GM21423 (cell line): Measurements from ENCODE around the gene ERG.

Experiments used
- ATAC-seq: cut with Tn5 transposase; IDR thresholded peaks from one replicate; pipeline ENCODE4 v1.9.1; 2021; ENCODE audit warnings: mild to moderate bottlenecking, moderate library complexity; ENCODE audit not compliant: unreplicated experiment

ERG gene

DNA sequence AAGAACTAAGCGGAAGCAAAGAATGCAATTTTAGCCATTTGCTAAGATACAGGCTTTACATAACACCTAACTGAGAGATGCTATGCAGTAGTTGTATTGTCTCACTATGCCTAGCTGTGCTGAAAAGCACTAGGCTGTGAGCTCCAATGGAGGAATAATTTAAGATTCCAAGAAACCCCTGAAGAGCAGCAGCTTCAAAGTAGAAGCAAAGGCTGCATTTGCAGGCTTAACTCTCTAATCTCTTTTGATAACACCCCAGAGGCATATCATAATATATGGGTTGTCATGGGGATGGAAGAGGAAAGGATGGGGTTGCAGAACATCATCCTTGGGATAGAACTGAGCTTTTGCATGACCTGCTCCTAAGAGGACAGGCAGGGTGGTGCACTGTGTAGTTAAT lies 102.0 kb downstream of the ERG start:
- ATAC-seq, result no peak

DNA sequence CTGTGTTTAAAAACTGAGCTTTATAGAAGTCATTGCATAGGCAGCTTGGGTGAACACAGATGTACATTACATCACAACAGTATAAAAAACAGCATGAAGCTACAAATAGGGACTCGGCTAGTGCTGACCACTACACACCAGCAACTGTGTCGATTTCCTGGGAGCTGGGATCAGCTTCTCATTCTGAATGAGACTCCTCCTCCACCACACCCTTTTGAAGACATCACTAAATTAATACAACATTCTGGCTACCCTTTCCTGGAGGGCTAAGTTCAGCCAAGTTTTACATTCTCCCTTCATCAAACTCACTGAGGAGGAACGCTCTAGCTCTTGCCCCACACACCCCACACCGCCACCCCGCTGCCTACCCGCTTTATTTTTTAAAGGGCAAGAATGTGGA lies 102.7 kb downstream of the ERG start:
- no peak for ATAC-seq

DNA sequence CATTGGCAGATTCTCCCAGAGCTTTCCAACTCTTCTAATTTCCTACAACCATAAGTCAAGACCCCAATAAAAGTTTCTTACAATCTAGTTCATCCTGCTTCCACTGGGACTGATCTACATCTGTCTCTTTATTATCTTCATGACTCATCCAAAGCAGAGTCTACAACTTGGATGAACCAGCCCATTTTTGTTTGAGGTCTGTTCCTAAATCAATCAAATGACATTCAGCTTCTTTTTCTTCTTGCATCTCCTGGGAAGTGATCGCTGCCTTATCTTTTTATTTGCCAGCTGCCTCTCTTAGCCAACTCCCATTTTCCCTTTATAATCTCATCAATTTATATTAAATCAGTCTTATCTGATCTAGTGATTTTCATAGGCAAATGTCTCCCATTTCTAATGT lies 105.6 kb downstream of the ERG start:
- no peak for ATAC-seq

DNA sequence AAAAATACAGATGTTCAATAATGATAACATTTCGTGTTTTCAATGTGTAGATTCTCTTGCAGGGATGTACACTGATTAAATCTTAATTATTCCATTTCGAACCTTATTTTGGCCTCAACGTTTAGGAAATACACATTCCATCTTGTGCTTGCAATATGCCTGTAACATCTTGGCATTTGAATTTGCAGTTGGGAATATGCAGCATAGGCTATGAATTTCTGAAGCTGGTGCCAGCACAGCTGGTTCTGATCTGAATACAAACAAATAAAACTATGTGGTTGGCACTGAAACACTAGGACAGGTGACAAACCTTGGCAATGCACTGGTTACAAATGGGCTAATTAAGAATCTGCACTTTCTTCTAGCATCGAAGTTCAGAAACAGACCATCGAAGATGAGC lies 108.4 kb downstream of the ERG start:
- no peak for ATAC-seq

DNA sequence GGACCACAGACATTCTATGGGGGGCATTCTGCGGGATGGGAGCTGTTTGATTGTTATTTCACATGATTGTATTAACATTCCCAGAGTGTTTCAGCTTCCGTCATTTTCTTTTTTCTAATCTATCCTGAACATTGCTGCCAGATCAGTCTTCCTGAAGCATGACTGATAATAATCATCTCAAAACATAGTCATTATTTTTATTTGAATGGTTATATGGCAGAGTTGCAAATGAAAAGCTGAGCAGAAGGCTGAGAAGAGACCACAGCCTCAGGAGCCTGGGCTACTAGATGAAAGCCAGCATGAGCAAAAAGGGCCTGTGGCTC lies 109.0 kb downstream of the ERG start:
- ATAC-seq, result no peak

DNA sequence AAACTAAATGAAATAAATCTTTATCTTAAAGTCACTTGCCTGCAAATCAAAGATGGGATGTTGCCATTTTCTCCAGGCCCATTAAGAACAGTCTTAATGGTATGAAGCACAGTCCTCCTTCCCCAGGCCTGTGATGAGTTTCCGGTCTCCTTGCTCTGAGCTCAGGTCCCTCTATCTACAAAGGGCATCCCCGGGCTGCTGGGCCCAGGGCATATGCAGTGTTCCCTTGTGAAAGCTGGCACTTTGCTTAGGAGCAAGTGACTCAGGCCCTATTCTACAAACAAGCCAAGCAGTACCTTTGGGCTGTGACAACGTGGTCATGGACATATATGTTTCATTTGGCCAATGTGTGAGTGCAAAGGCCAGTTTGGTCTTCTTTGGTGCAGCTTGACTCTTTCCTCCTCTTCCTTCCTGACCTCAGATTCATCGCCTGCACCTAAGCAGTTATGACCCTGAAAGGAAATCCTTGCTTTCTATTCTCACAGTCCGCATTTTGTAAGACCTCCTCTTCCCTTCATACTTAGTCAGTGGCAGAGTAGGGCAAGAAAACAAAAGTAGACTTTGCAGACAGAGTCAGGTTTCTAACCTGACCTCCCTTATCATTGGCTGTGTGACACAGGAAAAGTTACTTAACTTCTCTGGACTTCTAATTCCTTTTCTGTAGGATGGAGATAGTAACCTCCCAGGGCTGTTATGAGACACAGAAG lies 109.5 kb downstream of the ERG start:
- no peak for ATAC-seq

DNA sequence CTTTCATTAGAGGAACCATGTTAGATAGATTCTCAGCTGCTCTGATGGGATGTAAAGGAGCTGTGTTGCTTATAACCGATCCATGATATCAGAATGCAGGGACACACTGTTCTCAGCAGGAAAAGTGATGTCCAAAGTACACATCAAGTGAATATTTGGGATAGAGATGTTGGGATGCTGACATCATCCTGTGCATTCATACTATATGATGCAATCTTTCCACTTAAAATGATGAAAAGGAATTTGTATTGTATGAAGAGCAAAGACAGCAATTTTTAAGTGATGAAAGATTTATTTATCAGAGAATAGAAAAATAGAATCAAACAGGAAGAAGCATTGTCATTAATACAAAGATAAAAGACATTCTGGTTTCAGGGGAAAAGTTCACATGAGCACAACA lies 110.1 kb downstream of the ERG start:
- no peak for ATAC-seq

DNA sequence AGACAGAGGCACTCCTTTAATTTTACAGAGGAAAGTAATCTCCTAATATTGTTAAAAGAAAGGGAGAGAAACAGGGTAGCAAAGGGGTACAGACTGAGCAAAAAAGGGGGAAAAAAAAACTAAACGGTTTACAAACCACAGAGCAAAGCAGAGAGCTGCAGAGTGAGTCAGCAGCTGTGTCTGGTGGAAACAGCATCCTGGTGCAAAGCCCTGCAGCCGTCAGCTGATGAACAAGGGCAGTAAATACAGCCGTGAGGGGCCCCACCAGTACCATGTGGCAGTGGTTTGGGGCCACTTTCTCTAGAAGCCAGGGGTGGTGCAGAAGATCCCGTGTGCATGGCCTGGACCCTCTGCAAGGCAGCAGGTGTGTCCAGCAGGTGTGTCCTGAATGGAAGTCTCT lies 111.3 kb downstream of the ERG start:
- no peak for ATAC-seq

DNA sequence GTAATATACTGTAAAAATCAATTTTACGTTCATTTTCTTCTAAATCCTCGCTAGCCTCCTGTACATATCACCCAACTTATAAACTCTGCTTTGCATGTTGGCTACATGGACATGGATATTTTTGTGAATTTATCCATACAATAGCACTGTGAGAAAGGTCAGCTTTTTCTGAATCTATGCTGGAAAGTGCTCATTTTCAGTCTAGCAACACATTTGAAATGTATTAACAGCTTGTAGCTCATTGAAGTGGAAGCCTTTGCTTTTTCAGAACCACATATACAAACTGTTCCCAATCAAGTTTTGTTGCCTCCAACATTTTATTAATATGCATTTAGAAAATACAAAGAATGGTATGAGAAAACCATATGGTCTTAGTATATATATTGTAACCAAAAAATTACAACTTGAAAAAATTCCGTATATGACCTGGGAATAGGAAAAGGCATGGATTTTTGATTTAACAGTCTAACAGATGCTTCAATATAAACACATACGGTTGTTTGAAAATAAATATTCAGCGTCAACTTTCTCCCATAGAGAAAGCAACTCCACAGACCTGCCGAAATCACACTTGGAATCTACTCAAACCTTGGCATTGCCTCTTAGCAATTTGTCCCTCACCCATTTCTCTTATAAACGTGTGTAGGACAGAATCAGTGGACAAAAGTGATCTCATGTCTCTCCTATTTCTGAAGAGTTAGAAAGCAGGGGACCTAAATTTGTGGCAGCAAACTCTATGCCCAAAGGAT lies 112.7 kb downstream of the ERG start:
- ATAC-seq, result no peak

DNA sequence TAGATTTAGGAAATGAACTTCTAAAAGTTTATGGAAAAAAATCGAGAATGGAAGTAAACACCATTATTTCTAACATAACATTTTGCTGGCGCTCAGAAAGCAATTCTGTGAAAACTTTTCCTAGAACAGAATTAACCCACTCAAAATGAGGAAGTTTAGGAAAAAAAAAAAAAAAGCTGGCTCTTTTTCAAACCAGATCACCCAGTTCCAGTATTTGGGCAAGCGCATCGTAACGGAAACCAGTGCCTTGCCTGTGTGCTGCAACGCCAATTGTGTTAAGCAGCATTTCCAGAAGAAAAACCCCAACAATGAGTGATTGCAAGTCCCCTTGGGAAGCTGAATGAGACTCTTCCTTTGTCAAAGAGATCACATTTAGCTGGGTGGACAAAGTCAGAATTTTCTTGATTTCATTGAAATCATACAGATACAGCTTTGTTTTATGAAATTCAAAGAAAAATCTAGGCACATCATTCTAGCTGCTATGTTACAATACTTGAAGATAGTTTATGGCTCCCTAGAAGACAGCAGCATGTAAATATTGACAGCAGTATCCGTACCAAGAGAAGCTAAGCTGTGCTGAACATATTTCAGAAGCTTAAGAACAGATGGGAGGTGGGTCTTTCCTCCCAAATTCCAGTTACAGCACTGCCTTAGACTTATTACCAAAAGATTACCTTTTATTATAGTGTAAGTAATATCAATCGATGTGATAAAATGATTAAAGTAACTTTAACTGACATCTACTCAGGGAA lies 113.4 kb downstream of the ERG start:
- ATAC-seq, result no peak

DNA sequence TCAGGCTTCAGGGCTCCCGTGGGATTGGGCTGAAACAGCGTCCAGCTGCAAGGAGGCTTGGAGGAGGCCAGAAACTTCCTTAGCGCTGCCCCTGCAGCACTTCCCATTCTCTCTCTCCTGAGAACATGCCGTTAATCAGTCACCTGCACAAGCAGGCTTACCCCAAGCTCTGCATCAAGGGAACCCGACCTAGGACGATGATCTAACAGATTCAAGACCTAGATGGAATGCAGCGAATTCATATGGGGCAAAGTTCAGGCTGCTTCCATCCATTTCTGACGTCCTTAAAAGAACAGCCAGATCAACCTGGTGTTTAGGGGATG lies 114.1 kb downstream of the ERG start:
- ATAC-seq, result no peak

DNA sequence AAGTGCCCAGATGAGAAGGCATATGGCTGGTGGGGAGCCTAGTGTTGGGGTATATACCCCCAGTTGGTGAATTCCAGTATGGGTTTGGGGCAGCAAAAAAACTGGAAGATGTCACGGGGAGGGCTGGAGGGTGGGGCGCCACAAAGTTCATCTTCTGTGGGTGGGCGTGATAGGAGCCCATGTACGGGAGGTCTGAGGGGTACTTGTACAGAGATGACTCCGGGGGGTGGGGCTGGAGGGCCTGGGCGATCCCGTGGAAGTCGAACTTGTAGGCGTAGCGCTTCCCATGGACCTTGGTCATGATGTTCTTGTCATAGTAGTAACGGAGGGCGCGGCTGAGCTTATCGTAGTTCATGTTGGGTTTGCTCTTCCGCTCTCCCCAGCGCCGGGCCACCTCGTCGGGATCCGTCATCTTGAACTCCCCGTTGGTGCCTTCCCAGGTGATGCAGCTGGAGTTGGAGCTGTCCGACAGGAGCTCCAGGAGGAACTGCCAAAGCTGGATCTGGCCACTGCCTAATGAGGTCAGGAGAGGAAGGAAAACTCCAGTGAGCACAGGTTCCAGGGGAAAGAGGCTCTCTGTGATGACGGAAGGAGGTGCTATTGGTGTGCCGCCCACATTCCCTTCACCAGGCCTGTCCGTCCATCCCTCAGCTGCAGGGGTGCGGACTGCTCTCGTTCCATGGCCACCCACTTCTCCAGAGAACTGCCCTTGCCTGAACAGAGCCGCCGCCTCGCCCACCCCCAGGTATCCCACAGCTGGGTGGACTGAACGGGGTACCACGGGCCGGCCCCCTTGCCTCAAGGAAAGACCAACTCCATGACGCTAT lies 114.7 kb downstream of the ERG start:
- ATAC-seq, result no peak

DNA sequence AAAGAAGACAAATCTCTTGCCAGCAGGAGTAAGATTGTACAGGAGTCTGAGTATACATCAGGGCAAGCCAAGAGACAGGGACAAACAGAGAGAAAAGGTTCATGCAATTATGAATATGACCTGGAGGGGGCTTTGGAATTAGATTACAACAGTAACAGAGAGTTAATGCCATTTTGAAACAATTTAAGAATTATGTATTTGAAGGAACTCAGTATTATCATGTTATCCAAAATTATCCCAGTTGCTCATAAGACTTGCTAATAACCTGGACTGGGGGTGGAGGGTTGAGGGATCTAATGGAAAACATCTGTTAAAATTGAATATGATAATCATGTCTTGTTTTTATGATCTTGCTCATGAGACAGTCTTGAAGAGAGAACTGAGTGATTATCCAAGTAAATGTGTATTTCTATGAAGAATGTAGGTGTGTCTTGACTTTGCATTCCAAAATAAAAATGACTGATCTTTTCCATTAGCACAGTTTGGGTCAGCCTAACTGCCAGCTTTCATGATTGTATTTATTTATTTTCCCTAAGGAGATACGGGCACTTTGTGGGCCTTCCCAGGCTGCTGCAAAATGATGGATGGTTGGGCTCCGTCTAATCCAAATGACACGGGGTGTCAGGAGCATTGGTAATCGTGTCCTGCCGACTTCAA lies 117.7 kb downstream of the ERG start:
- no peak for ATAC-seq

DNA sequence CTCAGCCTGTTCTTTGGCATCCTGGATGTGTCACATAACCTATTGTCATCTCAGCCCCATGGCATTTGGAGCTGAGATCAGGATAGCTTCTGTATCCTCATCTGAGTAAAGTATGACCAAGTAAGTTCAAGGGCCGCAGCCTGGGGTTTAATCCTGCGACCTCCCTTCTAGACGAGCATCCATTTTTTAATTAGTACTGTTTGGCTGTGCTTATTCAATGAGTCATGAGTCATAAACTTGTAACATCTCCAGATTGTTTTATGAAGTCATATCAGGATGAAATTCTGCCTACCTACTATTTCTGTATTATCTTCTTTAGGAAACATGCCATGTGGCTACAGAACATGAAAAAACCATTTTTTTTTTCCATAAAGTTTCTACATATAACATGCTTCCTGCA lies 119.1 kb downstream of the ERG start:
- no peak for ATAC-seq

DNA sequence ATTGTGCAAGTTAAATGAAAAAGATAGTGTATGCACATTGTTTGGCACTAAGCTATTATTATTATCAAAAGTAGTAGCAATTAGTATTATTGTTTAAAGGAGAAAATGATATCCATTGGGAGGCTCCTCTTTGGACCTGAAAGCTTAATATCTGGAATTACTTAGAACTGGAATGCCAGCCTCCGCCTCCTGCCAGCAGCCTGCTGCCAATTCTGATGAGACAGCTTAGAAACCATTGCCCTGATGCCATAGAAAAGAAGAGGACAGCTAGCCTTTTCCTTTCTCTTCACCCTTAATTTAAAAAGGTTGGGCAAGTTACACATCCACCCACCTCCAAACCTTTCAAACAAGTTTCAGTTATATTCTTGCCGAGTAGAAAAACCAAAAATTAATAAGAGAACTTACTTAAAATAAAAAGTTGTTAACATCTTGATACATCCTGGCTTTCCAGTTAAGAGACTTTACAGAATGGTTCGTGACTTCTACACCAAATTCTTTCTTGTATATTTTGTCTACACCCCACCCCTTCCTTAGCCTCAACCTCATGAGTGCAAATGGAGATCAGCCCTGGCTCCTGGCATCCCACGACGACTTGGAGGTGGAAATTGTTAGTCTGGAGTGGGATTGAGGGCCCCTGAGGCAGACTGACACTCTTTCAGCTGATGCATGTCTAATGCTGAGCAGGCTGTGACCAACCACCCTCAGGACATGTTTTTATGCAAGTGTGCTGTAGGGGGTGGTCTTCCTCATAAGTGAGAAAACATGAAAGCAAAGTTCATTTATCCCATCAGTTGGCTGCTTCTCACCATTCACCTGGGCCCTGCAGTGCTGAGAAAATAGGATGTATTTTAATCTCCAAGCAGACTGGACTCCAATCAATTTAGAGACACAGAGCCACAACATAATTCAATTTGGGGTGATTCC lies 120.8 kb downstream of the ERG start:
- no peak for ATAC-seq

DNA sequence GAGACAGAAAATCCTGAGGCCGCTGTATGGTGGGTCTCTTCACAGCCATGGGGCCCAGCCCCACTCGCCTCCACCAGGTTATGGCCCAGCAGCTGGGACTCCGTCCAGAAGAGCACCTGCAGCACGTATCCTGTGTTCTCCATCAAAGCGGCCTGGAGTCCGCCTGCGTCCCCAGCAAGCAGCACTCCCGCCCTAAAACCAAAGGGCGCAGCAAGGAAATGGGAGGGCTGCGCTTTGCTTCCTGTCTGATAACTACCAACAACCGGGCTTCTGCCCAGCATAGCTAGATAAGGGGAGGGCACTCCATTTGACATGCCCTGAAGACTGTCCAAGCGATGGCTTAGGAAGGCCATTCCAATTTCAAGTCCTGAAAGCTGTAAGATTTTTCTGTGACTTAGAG lies 121.6 kb downstream of the ERG start:
- no peak for ATAC-seq

DNA sequence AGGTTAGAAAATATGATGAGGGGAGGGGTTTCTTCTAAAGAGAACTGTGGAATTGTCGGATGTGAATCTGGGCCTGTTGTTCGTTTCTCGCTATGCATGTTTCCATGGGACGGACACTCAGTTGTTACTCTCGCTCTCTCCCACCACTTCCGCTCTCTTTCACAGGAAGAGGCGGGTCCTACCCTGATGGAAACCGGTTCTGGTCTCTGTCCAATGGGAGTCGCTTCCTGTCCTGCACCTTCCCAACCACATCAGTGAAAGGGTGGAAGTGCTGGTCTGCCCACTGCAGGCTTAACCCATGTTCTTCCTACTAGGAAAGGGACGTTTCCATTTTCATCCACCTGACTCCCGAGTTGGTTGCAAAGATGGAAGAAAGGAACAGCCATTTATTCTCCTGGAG lies 122.0 kb downstream of the ERG start:
- no peak for ATAC-seq

DNA sequence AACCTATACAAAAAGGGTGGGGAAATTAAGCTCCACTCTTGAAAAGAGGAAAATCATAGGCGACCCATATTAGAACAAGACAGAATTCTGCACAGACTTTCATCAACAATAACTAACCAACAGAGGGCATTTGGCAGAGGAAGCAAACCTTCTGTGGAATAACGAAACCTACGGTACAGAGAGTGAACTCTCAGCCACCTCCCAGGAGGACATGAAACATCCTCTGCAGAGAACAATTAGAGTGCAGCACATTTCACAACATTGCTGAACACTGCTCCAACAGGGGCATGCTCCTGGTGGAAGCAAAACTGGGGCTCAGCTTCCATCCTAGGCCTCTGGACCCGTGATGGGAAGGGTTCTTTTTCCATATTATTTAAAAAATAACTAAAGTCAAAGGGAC lies 130.6 kb downstream of the ERG start:
- no peak for ATAC-seq

DNA sequence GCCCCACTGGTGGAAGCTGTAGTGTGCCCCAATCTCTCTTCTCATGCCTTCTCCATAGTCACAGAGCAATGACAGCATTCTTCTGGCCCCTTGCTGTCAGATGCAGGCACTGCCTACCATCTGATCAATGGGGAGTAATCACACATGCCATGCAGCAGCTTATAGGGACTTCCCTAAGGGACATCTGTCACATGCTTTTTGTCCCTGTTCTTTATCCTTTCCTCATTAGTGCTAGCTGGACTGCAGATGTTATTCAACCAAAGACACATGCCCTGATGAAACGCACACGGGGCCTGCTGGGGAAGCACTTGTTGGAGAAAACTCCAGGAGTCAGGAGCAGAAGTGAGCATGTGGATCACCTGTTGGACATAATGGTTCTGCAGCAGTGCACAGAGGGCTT lies 132.8 kb downstream of the ERG start:
- no peak for ATAC-seq

DNA sequence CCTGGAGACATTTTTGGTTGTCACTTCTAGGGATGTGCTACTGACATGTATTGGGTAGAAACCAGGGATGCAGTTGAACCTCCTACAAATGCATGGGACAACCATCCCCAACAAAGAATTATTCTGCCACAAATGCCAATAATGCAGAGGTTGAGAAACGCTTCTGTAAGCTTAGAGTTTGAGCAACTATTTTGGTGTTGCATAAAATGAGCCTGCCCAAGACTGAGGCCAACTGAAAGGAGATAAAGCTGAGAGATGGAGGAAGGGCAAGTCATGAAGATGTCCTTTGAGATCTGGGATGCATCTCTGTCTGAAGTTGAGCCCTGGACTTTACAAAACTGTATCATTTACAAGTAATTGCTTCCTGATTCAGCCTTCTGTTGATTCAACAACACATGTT lies 134.6 kb downstream of the ERG start:
- no peak for ATAC-seq
